C4-2B (cell line): Measurements from ENCODE around the gene PCDHGA2.
"Not testable (repeated sequence)": the region's sequence is repeated elsewhere in the genome, so short reads cannot be mapped to it uniquely, and the experiment has no call there.

ENCODE experiments used
- H3K27ac ChIP-seq: fragments of 450-650 bp; 2 replicates; pipeline ENCODE4 v1.5.1; 2017
- CTCF ChIP-seq: fragments of 450-650 bp; conservative IDR thresholded peaks from 2 replicates; pipeline ENCODE4 v1.5.1; 2017; ENCODE audit warnings: mild to moderate bottlenecking
- ZFX ChIP-seq: fragments of 450-650 bp; IDR thresholded peaks from 2 replicates; pipeline ENCODE4 v1.6.1; 2017

Gene PCDHGA2

GRCh38 chr5:141382469-141383294, 44.1 kb downstream of the PCDHGA2 start, which contains the start of gene PCDHGA7:
Gene PCDHGA7, plus strand, starts transcription at chr5:141382742. Its CDS starts 158 bp downstream, at chr5:141382900.
- TF ChIP-seq CTCF (peak; percentile 74), ZFX (no peak)
- no peak within 1 kb of the TSS for H3K27ac ChIP-seq

GRCh38 chr5:141383345-141383744, 44.8 kb downstream of the PCDHGA2 start:
- no peak overlapping the region for H3K27ac ChIP-seq
- TF ChIP-seq CTCF, result no peak
- no peak for TF ChIP-seq ZFX

GRCh38 chr5:141384471-141385267, 46.1 kb downstream of the PCDHGA2 start:
- no peak for TF ChIP-seq ZFX
- no peak for TF ChIP-seq CTCF
- H3K27ac ChIP-seq, result no peak overlapping the region

DNA sequence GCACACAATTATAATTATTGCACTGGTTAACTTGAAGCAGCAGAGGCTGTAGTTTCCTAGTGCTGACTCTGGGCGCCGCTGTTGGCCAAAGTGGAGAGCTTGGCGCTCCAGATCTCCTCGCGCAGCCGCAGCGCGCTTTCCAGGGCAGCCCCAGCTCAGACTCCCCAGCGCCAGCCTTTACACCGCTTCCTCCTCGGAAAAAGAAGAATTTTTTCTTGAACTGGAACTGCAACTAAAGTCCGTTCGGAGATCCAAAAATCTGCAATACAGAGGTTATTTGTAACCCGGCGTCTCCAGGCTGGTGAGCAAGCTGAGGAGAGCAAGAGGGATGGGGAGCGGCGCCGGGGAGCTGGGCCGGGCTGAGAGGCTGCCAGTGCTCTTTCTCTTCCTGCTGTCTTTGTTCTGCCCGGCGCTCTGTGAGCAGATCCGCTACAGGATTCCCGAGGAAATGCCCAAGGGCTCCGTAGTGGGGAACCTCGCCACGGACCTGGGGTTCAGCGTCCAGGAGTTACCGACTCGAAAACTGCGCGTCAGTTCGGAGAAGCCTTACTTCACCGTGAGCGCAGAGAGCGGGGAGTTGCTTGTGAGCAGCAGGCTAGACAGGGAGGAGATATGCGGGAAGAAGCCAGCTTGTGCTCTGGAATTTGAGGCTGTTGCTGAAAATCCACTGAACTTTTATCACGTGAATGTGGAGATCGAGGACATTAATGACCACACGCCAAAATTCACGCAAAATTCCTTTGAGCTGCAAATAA, 49.2 kb downstream of the PCDHGA2 start, which contains the start of gene PCDHGB4:
Gene PCDHGB4, plus strand, starts transcription at position 142 of the 755 bp plus-strand sequence. Its CDS starts 187 bp downstream, at position 329.
- peak; percentile 75 for TF ChIP-seq CTCF

GRCh38 chr5:141388661-141389060, 50.1 kb downstream of the PCDHGA2 start:
- TF ChIP-seq CTCF (no peak), ZFX (no peak)
- no peak overlapping the region for H3K27ac ChIP-seq

More for the DNA sequence above, 49.2 kb downstream of the PCDHGA2 start, which contains the start of gene PCDHGB4:
- not testable (repeated sequence) for H3K27ac ChIP-seq

DNA sequence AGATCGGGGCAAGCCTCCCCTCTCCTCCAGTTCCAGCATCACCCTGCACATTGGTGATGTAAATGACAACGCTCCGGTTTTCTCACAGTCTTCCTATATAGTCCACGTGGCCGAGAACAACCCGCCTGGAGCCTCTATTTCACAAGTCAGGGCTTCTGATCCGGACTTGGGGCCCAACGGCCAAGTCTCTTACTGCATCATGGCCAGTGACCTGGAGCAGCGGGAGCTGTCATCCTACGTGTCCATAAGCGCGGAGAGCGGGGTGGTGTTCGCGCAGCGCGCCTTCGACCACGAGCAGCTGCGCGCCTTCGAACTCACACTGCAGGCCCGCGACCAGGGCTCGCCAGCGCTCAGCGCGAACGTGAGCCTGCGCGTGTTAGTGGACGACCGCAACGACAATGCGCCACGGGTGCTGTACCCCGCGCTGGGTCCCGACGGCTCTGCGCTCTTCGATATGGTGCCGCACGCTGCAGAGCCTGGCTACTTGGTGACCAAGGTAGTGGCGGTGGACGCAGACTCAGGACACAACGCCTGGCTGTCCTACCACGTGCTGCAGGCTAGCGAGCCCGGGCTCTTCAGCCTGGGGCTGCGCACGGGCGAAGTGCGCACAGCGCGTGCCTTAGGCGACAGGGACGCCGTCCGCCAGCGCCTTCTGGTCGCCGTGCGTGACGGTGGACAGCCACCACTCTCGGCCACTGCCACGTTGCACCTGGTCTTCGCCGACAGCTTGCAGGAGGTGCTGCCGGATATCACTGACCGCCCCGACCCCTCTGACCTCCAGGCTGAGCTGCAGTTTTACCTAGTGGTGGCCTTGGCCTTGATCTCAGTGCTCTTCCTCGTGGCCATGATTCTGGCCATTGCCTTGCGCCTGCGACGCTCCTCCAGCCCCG, 50.8 kb downstream of the PCDHGA2 start:
- TF ChIP-seq CTCF, result no peak
- no peak for TF ChIP-seq ZFX
- no peak overlapping the region for H3K27ac ChIP-seq
